Right atrium auricular region (tissue), 2 donors: ENCODE measurements around the gene NPHP4. TPM values are rescaled to one million over a fixed set of nuclear protein-coding genes. Genes with fewer than 3 reads are reported as not detected.

ENCODE experiments used
- DNase-seq: peaks from one replicate; pipeline ENCODE4 v3.0.0-alpha.2; 2019; ENCODE audit warnings: low spot score
- H3K27ac ChIP-seq, 2 donors: fragments of 200-600 bp; sonication (generic); 1 replicate in 1 of 2; 2 replicates in 1 of 2; pipeline ENCODE4 v1.5.1; 2016 to 2019
- H3K27me3 ChIP-seq, 2 donors: fragments of 200-600 bp; sonication (generic); one replicate each; pipeline versions ENCODE4 v1.5.1 to v1.6.0; 2017 to 2019
- H3K36me3 ChIP-seq: fragments of 200-600 bp; sonication (generic); one replicate; pipeline ENCODE4 v1.5.1; 2016
- H3K4me1 ChIP-seq, 2 donors: fragments of 200-600 bp; sonication (generic); one replicate each; pipeline versions ENCODE4 v1.5.1 to v1.6.0; 2017 to 2019
- H3K4me3 ChIP-seq, 2 donors: fragments of 200-600 bp; sonication (generic); 1 replicate in 1 of 2; 2 replicates in 1 of 2; pipeline ENCODE4 v1.5.1; 2017 to 2019; ENCODE audit warnings: mild to moderate bottlenecking in 1 of 2, moderate library complexity in 1 of 2
- H3K9me3 ChIP-seq, 2 donors: fragments of 200-600 bp; sonication (generic); one replicate each; pipeline ENCODE4 v1.5.1; 2019
- total RNA-seq, 2 donors: library from RNA; depleted of rRNA; stranded (reverse); fragments of >200 nt; gene quantifications; one replicate each; pipeline ENCODE4 v1.1.0, GENCODE V29; 2016
- TF ChIP-seq, protein P1 (sequence below), 2 donors: fragments of 200-600 bp; sonication (generic); IDR thresholded peaks; one replicate each; pipeline ENCODE4 v1.5.1; 2019; ENCODE audit warnings: antibody characterized with exemption in 2 of 2

The NPHP4 gene
- total RNA-seq, 2 donors from 2014 or later = 3.0 to 4.3 TPM

DNA sequence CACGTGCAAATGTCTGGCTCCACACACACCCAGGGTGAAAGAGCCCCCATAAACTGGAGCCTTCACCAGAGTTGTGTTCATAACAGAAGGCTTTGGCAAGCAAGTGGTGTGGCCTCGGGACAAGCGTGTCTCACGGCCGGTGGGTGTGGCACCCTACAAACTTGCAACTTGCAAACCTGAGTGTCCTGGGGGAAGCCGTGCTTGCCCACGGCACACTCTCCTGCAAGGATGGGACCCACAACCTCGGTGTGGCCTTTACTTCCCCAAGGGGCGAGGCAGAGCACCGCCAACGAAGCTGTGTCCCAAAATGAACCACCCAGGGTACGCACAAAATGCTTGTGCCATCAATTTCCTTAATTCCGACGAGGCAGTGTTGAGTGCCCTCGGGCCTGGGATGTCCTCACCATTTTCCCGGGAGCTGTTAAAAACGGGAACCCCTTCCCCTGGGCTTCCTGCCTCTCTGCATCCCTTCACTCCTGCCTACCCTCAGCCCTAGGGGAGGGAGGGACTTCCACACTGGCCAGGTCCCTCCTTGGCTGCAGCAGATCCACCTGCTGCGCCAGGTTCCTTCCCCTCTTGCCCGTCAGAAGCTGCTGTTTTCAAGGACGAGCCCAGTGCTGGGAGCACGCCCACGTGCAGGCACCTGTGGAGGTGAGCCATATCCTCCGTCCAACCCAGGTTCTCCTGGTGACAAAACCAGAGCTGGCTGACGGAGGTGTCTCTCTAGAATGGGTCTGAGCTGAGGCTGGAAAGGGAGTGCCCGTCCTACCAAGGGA, 111.4 kb downstream of the NPHP4 start:
- peaks cover 13% of the 10 kb centered on the region for H3K36me3 ChIP-seq
- TF ChIP-seq, protein P1, sequence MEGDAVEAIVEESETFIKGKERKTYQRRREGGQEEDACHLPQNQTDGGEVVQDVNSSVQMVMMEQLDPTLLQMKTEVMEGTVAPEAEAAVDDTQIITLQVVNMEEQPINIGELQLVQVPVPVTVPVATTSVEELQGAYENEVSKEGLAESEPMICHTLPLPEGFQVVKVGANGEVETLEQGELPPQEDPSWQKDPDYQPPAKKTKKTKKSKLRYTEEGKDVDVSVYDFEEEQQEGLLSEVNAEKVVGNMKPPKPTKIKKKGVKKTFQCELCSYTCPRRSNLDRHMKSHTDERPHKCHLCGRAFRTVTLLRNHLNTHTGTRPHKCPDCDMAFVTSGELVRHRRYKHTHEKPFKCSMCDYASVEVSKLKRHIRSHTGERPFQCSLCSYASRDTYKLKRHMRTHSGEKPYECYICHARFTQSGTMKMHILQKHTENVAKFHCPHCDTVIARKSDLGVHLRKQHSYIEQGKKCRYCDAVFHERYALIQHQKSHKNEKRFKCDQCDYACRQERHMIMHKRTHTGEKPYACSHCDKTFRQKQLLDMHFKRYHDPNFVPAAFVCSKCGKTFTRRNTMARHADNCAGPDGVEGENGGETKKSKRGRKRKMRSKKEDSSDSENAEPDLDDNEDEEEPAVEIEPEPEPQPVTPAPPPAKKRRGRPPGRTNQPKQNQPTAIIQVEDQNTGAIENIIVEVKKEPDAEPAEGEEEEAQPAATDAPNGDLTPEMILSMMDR (IDR thresholded peaks at IDR 0.05) = no peak
- no peak for DNase-seq

DNA sequence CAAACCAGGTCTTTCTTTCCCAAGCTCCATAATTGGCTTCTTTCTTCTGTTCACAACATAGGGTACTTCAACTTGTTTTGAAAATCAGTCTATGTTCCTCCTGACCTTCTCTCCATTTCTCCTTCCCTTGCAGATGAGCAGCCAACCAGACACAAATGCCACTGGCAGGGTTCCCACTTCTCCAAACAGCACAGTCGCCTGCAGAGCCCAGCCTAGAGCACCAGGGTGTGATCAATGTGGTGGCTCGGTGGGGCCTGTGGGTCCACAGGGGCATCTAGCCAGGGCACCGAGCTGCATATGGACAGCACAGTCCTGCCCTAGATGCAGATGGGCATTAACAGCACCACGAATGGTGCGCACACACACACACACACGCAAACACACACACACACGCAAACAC, 112.8 kb downstream of the NPHP4 start:
- no peak overlapping the region for H3K27ac ChIP-seq
- peaks cover 14% of the 10 kb centered on the region for H3K36me3 ChIP-seq
- H3K9me3 ChIP-seq = peaks cover 0 to 5% of the 10 kb centered on the region in 2 donors
- no peak for DNase-seq
- H3K27me3 ChIP-seq = no peaks in the 10 kb centered on the region
- H3K4me3 ChIP-seq = no peak overlapping the region
- TF ChIP-seq, protein P1 (IDR thresholded peaks at IDR 0.05) = no peak
- H3K4me1 ChIP-seq = peaks cover 0 to 9% of the 10 kb centered on the region in 2 donors

More for the DNA sequence above, 111.4 kb downstream of the NPHP4 start:
- Histone ChIP-seq H3K27me3 (no peaks in the 10 kb centered on the region), H3K4me3 (no peak overlapping the region), H3K9me3 (peaks cover 0 to 5% of the 10 kb centered on the region in 2 donors), H3K27ac (no peak overlapping the region), H3K4me1 (peaks cover 0 to 9% of the 10 kb centered on the region in 2 donors)

DNA sequence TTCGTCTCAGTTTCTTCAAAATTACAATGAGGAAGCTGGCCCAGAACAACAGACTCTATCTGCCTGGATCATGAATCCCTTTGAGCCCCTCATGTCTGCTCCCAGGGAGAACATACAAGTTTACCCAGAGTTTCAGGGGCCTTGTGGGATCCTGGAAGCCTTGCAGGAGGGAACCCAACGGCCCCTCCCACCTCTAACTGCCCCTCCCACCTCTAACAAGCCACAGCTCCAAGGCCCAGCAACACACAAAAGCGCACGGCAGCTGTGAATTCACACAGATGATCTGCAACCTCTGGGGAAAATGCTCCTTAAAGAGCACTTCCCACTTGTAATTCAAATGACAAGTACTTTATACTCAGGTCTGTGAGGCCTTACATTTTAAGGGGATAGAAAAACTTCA, 113.3 kb downstream of the NPHP4 start:
- Histone ChIP-seq H3K36me3 (peaks cover 19% of the 10 kb centered on the region), H3K4me1 (peaks cover 0 to 9% of the 10 kb centered on the region in 2 donors), H3K9me3 (peaks cover 0 to 5% of the 10 kb centered on the region in 2 donors), H3K27ac (no peak overlapping the region), H3K27me3 (no peaks in the 10 kb centered on the region), H3K4me3 (no peak overlapping the region)
- TF ChIP-seq, protein P1 (IDR thresholded peaks at IDR 0.05) = no peak
- no peak for DNase-seq

DNA sequence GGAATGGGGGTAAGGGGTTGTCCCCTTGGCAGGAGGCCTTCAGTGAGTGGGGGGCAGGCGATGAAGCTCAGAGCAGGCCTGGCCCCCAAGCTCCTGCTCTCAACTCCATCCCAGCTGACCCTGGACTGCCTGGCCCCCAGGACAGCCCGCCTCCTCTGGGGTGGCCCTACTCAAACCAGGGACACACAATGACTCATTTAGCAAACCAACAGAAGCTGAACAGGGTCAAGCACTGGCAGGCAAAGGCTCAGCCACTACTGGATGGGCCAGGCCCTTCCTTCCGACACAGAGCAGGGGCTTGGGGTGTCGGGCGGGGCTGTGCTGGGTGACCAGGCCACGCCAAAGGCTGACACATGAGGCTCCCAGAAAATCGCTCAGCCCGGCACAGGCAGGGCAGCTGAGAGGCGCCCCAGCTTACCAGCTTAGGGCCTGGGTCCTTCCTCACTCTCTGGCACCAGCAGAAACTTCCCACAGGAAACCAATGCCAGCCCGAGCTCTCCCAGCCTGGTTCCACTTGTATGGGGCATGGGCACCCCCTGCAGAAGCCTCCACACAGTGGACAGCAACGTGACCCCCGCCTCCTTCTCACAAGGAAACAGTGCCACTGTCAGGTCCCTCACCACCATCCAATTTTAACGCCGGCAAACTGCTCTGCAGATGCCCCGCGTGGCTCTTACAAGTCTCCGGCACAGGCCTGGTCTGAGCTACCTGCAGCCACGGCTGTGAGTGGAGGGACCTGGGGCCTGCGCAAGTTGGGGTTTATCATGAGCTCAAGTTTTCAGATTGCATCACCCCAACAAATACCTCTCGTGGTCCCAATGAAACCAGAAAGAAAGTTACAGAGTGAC, 114.3 kb downstream of the NPHP4 start:
- DNase-seq = no peak
- Histone ChIP-seq H3K4me1 (no peaks in the 10 kb centered on the region), H3K27ac (no peak overlapping the region), H3K36me3 (peaks cover 24% of the 10 kb centered on the region), H3K27me3 (no peaks in the 10 kb centered on the region), H3K4me3 (no peak overlapping the region), H3K9me3 (peaks cover 0 to 5% of the 10 kb centered on the region in 2 donors)
- TF ChIP-seq, protein P1 (IDR thresholded peaks at IDR 0.05) = no peak

DNA sequence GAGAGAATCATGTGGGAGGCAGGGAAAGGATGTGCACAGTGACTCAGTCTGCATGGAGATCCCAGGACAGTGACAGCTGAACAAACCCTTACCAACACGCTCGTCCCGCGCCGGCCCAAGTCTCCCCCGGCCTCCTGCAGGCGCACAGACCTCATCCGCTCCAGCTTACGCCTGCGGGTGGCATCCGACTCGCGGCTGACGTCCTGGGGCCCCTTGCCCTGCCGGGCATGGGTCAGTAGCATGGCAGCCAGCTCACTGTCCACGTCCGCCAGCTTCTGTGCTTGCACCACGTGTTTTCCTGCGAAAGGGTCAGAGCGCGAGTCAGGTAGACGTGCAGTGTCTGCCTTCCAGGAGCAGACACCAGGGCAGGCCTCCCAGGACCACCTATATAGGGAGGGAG, 115.2 kb downstream of the NPHP4 start:
- H3K27me3 ChIP-seq = no peaks in the 10 kb centered on the region
- peaks cover 33% of the 10 kb centered on the region for H3K36me3 ChIP-seq
- H3K4me1 ChIP-seq = no peaks in the 10 kb centered on the region
- no peak for DNase-seq
- H3K9me3 ChIP-seq = peaks cover 0 to 5% of the 10 kb centered on the region in 2 donors
- H3K27ac ChIP-seq = no peak overlapping the region
- no peak overlapping the region for H3K4me3 ChIP-seq
- TF ChIP-seq, protein P1 (IDR thresholded peaks at IDR 0.05) = no peak
